Suprapubic skin (tissue), 4 donors: ENCODE measurements around the gene SERPINB11.

Source experiments
- CTCF ChIP-seq, 2 donors: fragments of 200-600 bp in 1 of 2; fragments of 450-650 bp in 1 of 2; sonication (generic) in 1 of 2; IDR thresholded peaks; one replicate each; pipeline ENCODE4 v1.5.1; 2016 to 2019; ENCODE audit warnings: antibody characterized with exemption in 2 of 2, mild to moderate bottlenecking in 1 of 2, moderate library complexity in 1 of 2
- EP300 ChIP-seq: sonication (generic); formaldehyde crosslinking; IDR thresholded peaks from one replicate; pipeline ENCODE4 v1.6.1; 2017; ENCODE audit warnings: antibody characterized with exemption
- POLR2AphosphoS5 ChIP-seq, 3 donors: sonication (generic); formaldehyde crosslinking; IDR thresholded peaks; one replicate each; pipeline ENCODE4 v1.6.1; 2017; ENCODE audit warnings: antibody characterized with exemption in 3 of 3

- no peak for TF ChIP-seq POLR2AphosphoS5 (IDR thresholded peaks at IDR 0.05)
- TF ChIP-seq EP300: no peak
- no peak for TF ChIP-seq CTCF (IDR thresholded peaks at IDR 0.05)
These were observed 5.6 kb upstream of the SERPINB11 start for GRCh38 chr18:63697097-63697660.
